Thoracic aorta (tissue), 2 donors: Measurements from ENCODE around the gene ARHGEF17. TPM values are rescaled to one million over a fixed set of nuclear protein-coding genes. Genes with fewer than 3 reads are reported as not detected.

Experiments used
- ATAC-seq: fragments of 150-250 bp; one replicate; pipeline ENCODE4 v1.8.0; 2017; ENCODE audit warnings: low read depth; ENCODE audit not compliant: insufficient number of reproducible peaks, low FRiP score
- DNase-seq: peaks from one replicate; pipeline ENCODE4 v3.0.0-alpha.2; 2020; ENCODE audit warnings: low spot score
- H3K27ac ChIP-seq, 2 donors: fragments of 200-600 bp; sonication (generic); 1 replicate in 1 of 2; 2 replicates in 1 of 2; pipeline ENCODE4 v1.5.1; 2016; ENCODE audit warnings: mild to moderate bottlenecking in 2 of 2, moderate library complexity in 2 of 2
- H3K27me3 ChIP-seq: fragments of 200-600 bp; sonication (generic); replicated peaks from 2 replicates; pipeline ENCODE4 v1.6.0; 2016; ENCODE audit warnings: mild to moderate bottlenecking; ENCODE audit not compliant: insufficient read depth
- H3K36me3 ChIP-seq: fragments of 200-600 bp; sonication (generic); one replicate; pipeline ENCODE4 v1.5.1; 2016
- H3K4me1 ChIP-seq, 2 donors: fragments of 200-600 bp; sonication (generic); 1 replicate in 1 of 2; 2 replicates in 1 of 2; pipeline versions ENCODE4 v1.5.1 to v1.6.0; 2016; ENCODE audit warnings: low read depth in 2 of 2, mild to moderate bottlenecking in 1 of 2; ENCODE audit not compliant: control insufficient read depth in 1 of 2
- H3K4me3 ChIP-seq: fragments of 200-600 bp; sonication (generic); 2 replicates; pipeline ENCODE4 v1.5.1; 2016; ENCODE audit warnings: mild to moderate bottlenecking
- H3K9me3 ChIP-seq: fragments of 200-600 bp; sonication (generic); 2 replicates; pipeline ENCODE4 v1.5.1; 2016
- CTCF ChIP-seq: fragments of 200-600 bp; sonication (generic); IDR thresholded peaks from one replicate; pipeline ENCODE4 v1.5.1; 2019; ENCODE audit warnings: antibody characterized with exemption
- total RNA-seq, 2 donors: library from RNA; depleted of rRNA; stranded (reverse); fragments of >200 nt; gene quantifications; one replicate each; pipeline versions ENCODE4 v1.1.0 to v1.2.3, GENCODE V29; 2016

The ARHGEF17 gene
- total RNA-seq, 2 donors from 2014 or later, result 244 to 308 TPM

DNA sequence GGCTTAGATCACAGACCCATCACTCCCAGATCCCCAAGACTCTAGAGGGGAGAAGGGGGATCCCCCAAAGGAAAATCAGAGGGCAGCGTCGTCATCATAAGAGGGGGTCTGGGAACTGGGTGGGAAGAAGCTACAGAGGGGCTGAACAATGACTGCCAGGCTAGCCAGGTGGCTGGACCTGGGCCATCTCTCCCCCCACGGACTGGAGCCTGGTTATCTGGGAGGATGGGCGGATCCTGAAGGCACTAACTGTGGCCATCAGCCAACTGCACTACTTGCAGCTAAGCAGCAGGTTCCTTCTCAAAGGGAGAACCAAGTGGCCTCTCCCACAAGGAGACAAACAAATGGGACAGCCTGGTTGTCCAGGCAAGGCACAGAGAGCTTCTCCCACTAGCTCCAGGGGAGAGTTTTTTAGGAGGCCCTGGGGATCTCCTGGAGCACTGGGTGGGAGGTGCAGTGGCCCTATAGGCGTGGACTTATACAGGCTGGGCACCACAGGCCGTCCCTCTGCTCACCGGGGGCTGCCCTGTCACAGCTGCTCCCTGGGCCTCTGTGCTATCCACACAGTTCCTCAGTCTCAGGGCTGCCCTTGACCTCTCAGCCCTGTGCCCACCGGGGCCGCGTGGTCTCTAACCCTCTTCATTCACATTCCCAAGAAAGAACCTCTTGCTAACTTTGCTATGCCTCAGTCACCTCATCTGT, 20.5 kb upstream of the ARHGEF17 start:
- Histone ChIP-seq H3K9me3 (no peaks in the 10 kb centered on the region), H3K36me3 (no peaks in the 10 kb centered on the region), H3K27me3 (no peaks in the 10 kb centered on the region), H3K4me1 (peaks cover 17 to 18% of the 10 kb centered on the region in 2 donors), H3K27ac (no peak overlapping the region), H3K4me3 (no peak overlapping the region)
- no peak for ATAC-seq
- no peak for TF ChIP-seq CTCF
- no peak for DNase-seq

DNA sequence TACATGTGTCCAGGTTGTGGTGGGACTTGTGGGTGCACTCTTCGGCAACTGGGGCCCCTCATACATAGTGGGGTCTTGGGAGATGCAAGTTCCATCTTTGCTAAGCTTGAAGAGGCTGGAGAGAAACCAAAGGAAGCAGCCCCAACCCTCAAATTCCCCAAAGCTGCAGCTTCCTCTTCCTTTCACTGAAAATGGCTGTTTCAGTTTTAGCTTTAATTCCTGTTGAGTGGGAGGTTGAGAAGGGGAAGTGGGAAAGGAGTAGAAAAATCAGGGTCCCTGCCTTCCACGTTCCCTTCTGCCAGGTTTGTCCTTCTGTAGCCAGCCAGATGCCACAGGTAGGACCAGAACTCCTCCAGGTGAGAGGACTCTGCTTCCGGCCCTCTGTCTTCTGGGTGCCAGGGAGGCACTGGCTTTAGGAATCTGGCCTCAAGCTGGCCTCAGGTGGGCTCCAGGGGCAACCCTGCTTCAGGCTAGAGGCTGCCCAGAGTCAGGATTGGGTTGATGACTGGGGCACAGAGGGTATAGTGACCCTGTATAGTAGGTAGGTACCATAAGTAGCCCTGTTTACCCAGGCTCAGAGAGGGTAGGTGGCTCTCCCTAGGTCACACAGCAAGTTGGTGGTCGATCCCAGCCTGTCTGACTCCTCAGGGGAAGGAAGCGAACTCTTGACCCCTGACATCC, 19.7 kb upstream of the ARHGEF17 start:
- TF ChIP-seq CTCF, result no peak
- ATAC-seq (no peak), DNase-seq (no peak)
- Histone ChIP-seq H3K27me3 (no peaks in the 10 kb centered on the region), H3K4me3 (no peak overlapping the region), H3K27ac (peak overlapping the region; percentile 73 to 80), H3K36me3 (no peaks in the 10 kb centered on the region), H3K4me1 (peaks cover 15 to 18% of the 10 kb centered on the region in 2 donors), H3K9me3 (no peaks in the 10 kb centered on the region)

DNA sequence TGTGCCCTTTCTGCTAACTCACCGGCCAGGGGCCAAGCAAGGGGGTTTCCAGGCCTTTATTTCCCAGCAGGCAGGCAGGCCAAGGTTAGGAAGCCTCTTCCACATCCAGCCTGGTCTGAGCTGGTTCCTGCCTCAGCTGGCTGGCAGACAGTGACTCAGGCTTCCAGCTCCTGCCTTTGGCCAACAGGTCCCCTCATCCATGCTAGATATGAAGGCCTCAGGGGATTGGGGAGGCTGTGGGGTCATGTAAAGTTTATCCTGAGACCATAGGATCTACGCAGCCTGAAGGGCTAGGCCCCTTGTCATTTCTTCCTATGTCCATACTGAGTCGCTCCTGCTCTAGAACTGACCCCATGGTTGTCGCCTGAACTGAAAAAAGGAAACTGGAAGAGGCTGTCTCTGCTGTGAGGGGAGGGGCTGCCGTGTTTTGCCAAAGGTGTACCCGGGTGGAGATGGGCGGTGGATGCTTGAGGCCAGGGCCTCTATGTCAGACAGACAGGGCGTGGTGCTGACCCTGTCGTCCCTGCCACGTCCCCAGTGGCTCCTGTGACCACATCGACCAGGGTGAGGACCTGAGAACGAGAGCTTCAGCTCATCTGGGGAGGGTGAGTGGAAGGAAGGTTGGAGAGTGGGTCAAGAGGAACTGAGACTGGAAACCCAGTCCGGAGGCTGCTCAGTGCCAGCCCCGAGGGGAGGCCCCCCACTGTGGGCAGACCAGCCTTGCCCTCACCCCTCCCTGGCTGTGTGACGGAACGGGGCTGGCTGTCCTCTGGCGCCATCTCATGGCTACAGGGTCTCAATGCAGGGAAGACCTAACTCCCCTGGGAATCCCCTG, 19.0 kb upstream of the ARHGEF17 start:
- Histone ChIP-seq H3K9me3 (no peaks in the 10 kb centered on the region), H3K27me3 (no peaks in the 10 kb centered on the region), H3K4me3 (peak overlapping the region; percentile 59), H3K27ac (peak overlapping the region; percentile 73 to 80), H3K4me1 (peaks cover 13 to 18% of the 10 kb centered on the region in 2 donors), H3K36me3 (no peaks in the 10 kb centered on the region)
- ATAC-seq, result peak; percentile 52
- DNase-seq, result no peak
- TF ChIP-seq CTCF, result peak; percentile 90

DNA sequence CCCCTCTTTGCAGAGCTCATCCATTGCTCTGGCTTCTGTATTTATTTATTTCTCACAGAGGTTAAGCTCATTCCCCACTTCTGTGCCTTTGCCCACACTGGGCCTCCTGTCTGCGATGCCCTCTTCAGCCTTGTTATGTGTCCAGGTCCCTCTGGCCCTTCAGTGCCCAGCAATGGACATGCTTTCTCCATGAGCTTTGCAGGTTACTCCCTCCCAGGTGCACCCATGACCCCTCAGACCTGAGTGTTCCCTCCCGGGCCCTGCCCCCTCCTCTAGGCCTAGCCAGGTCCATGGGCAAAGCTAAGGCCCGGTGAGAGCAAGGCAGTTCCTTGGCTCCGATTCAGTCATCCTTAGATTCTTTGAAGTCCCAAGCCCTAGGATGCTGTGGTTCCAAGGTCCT, 17.5 kb upstream of the ARHGEF17 start:
- Histone ChIP-seq H3K4me1 (peaks cover 13 to 25% of the 10 kb centered on the region in 2 donors), H3K27ac (no peak overlapping the region), H3K27me3 (no peaks in the 10 kb centered on the region), H3K4me3 (no peak overlapping the region), H3K36me3 (no peaks in the 10 kb centered on the region), H3K9me3 (no peaks in the 10 kb centered on the region)
- no peak for DNase-seq
- ATAC-seq, result no peak
- TF ChIP-seq CTCF, result no peak

DNA sequence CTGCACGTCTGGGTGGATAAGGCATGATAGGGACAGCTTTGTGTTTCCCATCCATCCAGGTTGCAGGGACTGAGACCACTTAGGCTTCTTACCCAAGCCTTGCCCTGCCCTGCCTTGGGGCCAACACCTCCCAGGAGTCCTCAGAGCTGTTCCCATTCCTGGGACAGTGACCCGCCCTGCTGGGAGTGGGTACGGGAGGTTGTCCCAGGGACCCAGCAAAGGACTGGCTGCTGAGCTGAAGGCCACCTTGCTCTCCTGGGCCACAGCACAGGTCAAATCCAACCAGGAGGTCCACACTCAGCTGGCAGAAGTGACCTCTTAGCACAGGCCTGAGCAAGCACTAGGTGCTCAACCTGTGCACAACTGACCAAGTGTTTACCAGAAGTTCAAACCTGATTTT, 16.9 kb upstream of the ARHGEF17 start:
- H3K27ac ChIP-seq, result no peak overlapping the region
- ATAC-seq, result no peak
- TF ChIP-seq CTCF, result no peak
- H3K27me3 ChIP-seq, result no peaks in the 10 kb centered on the region
- no peaks in the 10 kb centered on the region for H3K36me3 ChIP-seq
- peaks cover 13 to 28% of the 10 kb centered on the region in 2 donors for H3K4me1 ChIP-seq
- no peaks in the 10 kb centered on the region for H3K9me3 ChIP-seq
- H3K4me3 ChIP-seq, result no peak overlapping the region
- no peak for DNase-seq
